Left lung (tissue), 10 donors: ENCODE results near the gene ZNF425. TPM values are rescaled to one million over a fixed set of nuclear protein-coding genes. Genes with fewer than 3 reads are reported as not detected.
"Not testable (repeated sequence)": the region's sequence is repeated elsewhere in the genome, so short reads cannot be mapped to it uniquely, and the experiment has no call there.

Experiments used
- ATAC-seq: fragments of 200-7000 bp; cut with Tn5 transposase; one replicate; pipeline ENCODE4 v1.9.1; 2020; ENCODE audit warnings: moderate library complexity
- DNase-seq, 4 donors: peaks; one replicate each; pipeline ENCODE4 v3.0.0-alpha.2; 2013 to 2020
- H3K27ac ChIP-seq, 2 donors: fragments of 200-600 bp; sonication (generic) in 1 of 2; one replicate each; pipeline versions ENCODE4 v1.5.0 to v1.8.0; 2020 to 2021
- H3K27me3 ChIP-seq, 2 donors: fragments of 200-600 bp; sonication (generic) in 1 of 2; one replicate each; pipeline versions ENCODE4 v1.5.0 to v1.8.0; 2020 to 2021
- H3K36me3 ChIP-seq, 2 donors: fragments of 200-600 bp; sonication (generic) in 1 of 2; one replicate each; pipeline versions ENCODE4 v1.5.0 to v1.8.0; 2020 to 2021
- H3K4me1 ChIP-seq, 2 donors: fragments of 200-600 bp; one replicate each; pipeline ENCODE4 v1.8.0; 2021
- H3K4me3 ChIP-seq, 2 donors: fragments of 200-600 bp; sonication (generic) in 1 of 2; one replicate each; pipeline versions ENCODE4 v1.5.0 to v1.8.0; 2020 to 2021; ENCODE audit warnings: mild to moderate bottlenecking in 1 of 2
- H3K9me3 ChIP-seq, 2 donors: fragments of 200-600 bp; sonication (generic) in 1 of 2; one replicate each; pipeline versions ENCODE4 v1.5.0 to v1.8.0; 2020 to 2021
- intact Hi-C, 2 donors: fragments of 100-400 bp; cut with DNase I; formaldehyde crosslinking; loops; one replicate each; pipeline versions ENCODE4 v1.11.2 to v1.14.2; 2022
- polyA plus RNA-seq, 6 donors: library from polyadenylated mRNA; unstranded; fragments of 120-200 nt; gene quantifications; one replicate each; pipeline ENCODE4 v1.2.1, GENCODE V29; 2013; ENCODE audit not compliant: insufficient read length in 6 of 6
- total RNA-seq, 2 donors: library from RNA; stranded (reverse); fragmentation: NEBNext Ultra II Directional; extraction: Animal tissue kit (Norgen Biotek cat#: 25700); gene quantifications; one replicate each; pipeline ENCODE4 v1.2.1, GENCODE V29; 2021
- TF ChIP-seq, protein P1 (sequence below), 2 donors: fragments of 200-600 bp; sonication (generic) in 1 of 2; IDR thresholded peaks; one replicate each; pipeline versions ENCODE4 v1.5.0 to v1.8.0; 2021; ENCODE audit warnings: antibody characterized with exemption in 2 of 2
- donor health status: DM: no; HTN: yes; CAD: no.
- donor health status: DM: no; HTN: no; CAD: no.

ZNF425 gene
- total and polyA plus RNA-seq, 8 donors, result 1.3 to 5.4 (median 4.3) TPM

DNA sequence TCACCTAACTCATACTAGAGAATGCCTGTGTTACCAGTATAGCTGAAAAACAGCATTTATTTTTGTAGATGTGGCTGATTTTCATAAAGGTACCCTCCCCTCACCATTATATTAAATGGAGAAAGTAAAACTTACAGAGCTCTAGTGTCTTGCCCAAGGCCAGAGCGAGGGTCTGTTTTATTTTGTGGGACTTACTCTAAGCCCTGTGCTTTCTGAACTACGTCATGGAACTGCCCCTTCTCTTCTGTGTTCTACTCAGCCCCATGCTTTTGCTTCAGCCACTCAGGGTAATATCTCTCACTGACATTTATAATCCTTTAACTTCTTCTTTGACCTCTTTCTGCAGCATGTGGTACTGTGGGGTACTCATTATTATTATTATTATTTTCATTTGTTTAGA lies 25.3 kb downstream of the ZNF425 start:
- peaks cover 0 to 21% of the 10 kb centered on the region in 2 donors for H3K36me3 ChIP-seq
- DNase-seq (no peak), ATAC-seq (no peak)
- no peak overlapping the region for H3K27ac ChIP-seq
- TF ChIP-seq, protein P1, sequence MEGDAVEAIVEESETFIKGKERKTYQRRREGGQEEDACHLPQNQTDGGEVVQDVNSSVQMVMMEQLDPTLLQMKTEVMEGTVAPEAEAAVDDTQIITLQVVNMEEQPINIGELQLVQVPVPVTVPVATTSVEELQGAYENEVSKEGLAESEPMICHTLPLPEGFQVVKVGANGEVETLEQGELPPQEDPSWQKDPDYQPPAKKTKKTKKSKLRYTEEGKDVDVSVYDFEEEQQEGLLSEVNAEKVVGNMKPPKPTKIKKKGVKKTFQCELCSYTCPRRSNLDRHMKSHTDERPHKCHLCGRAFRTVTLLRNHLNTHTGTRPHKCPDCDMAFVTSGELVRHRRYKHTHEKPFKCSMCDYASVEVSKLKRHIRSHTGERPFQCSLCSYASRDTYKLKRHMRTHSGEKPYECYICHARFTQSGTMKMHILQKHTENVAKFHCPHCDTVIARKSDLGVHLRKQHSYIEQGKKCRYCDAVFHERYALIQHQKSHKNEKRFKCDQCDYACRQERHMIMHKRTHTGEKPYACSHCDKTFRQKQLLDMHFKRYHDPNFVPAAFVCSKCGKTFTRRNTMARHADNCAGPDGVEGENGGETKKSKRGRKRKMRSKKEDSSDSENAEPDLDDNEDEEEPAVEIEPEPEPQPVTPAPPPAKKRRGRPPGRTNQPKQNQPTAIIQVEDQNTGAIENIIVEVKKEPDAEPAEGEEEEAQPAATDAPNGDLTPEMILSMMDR (IDR thresholded peaks at IDR 0.05), result no peak
- no peaks in the 10 kb centered on the region for H3K27me3 ChIP-seq
- no peak overlapping the region for H3K4me3 ChIP-seq
- intact Hi-C loops, result no loop called here
- H3K4me1 ChIP-seq, result no peaks in the 10 kb centered on the region
- H3K9me3 ChIP-seq, result no peaks in the 10 kb centered on the region

DNA sequence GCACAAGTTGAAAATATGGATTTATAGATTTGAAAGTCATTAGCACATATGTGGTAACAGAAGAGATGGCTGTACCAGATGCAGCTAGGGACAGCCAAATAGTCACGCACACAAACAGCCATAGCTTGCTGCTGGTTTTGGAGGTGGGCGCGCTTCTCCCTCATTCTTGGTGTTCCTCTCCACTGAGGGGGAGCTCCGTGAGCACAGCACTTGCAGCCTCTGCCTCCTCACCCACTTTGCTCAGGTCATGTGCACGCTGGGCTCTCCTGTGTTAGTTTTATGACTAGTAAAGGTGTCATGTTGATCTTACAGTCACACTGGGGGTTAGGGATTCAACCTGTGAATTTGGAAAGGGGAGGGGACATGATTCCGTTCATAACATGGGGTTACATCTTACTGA lies 27.1 kb downstream of the ZNF425 start:
- Histone ChIP-seq H3K9me3 (no peaks in the 10 kb centered on the region), H3K27ac (no peak overlapping the region), H3K4me1 (no peaks in the 10 kb centered on the region), H3K36me3 (peaks cover 0 to 11% of the 10 kb centered on the region in 2 donors), H3K4me3 (no peak overlapping the region), H3K27me3 (no peaks in the 10 kb centered on the region)
- TF ChIP-seq, protein P1 (IDR thresholded peaks at IDR 0.05), result no peak
- ATAC-seq (no peak), DNase-seq (no peak)
- intact Hi-C loops, result no loop called here

DNA sequence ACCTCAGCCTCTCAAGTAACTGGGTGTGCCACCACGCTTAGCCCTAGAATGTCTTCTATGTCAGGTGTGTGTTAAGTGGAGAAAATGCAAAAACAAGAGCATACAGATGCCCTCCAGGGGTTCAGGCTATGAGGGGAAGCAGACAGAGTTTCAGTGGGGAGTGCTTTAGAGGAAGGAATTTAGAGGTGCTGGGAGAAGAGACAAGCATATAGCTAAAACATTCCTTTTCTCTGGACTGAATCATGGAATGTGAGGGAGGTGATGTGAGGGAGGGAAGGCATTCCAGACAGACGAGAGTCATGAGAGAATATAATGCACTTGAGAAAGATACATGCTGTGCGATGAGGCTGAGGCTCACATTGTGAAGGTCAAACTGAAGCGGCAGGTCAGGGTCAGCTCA lies 29.0 kb downstream of the ZNF425 start:
- Histone ChIP-seq H3K9me3 (no peaks in the 10 kb centered on the region), H3K4me1 (peaks cover 0 to under 1% of the 10 kb centered on the region in 2 donors), H3K27ac (no peak overlapping the region), H3K36me3 (no peaks in the 10 kb centered on the region), H3K27me3 (no peaks in the 10 kb centered on the region), H3K4me3 (no peak overlapping the region)
- DNase-seq (no peak), ATAC-seq (no peak)
- TF ChIP-seq, protein P1 (IDR thresholded peaks at IDR 0.05), result no peak
- intact Hi-C loops, result no loop called here

DNA sequence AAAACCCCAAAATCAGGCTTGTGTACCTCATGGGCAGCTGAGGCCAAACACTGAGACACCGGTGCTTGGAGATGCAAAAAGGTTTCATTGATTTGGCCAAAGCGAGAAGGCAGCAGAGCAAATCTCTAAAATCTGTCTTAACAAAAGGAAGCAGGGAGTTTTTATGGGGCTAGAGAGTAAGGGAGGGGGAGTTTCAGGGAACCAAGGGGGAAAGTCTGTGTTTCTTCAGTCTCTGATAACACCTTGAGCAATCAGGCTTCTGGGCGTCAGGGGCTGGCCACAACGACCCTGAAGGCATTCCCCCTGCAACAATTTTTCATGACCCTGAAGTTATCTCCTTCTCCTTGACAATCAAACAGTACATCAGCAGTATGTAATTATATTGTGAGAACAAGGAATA lies 32.9 kb downstream of the ZNF425 start:
- ATAC-seq, result no peak

DNA sequence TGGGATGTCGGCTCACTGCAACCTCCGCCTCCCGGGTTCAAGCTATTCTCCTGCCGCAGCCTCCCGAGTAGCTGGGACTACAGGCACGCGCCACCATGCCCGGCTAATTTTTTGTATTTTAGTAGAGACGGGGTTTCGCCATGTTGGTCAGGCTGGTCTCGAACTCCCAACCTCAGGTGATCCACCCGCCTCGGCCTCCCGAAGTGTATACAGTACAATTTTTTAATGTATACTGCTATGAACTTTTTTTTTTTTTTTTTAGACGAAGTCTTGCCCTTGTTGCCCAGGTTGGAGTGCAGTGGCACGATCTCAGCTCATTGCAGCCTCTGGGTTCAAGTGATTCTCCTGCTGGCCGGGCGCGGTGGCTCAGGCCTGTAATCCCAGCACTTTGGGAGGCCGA lies 33.9 kb downstream of the ZNF425 start:
- H3K36me3 ChIP-seq, H3K27me3 ChIP-seq, H3K4me3 ChIP-seq, ATAC-seq, DNase-seq, H3K9me3 ChIP-seq, intact Hi-C loops: not testable (repeated sequence)
- Histone ChIP-seq H3K27ac (peak overlapping the region in 1 of 2 donors; percentile 97), H3K4me1 (peaks cover 0 to 32% of the 10 kb centered on the region in 2 donors)

More for the DNA sequence above, 32.9 kb downstream of the ZNF425 start:
- H3K36me3 ChIP-seq, result no peaks in the 10 kb centered on the region
- no peak for DNase-seq
- H3K4me1 ChIP-seq, result peaks cover 0 to 24% of the 10 kb centered on the region in 2 donors
- H3K9me3 ChIP-seq, result no peaks in the 10 kb centered on the region
- intact Hi-C loops, result no loop called here
- no peak overlapping the region for H3K4me3 ChIP-seq
- no peaks in the 10 kb centered on the region for H3K27me3 ChIP-seq
- TF ChIP-seq, protein P1 (IDR thresholded peaks at IDR 0.05), result no peak
- H3K27ac ChIP-seq, result no peak overlapping the region
